DLD1 (cell line): ENCODE measurements around the gene SAMD10.
"Not testable (repeated sequence)": the region's sequence is repeated elsewhere in the genome, so short reads cannot be mapped to it uniquely, and the experiment has no call there.

Experiments used
- in situ Hi-C: cut with HindIII; loops from 2 replicates; pipeline ENCODE4 v1.10.0; 2017; ENCODE audit warnings: low sequenced_read_pairs

The SAMD10 gene

GRCh38 chr20:64003960-64004725 lies 24.7 kb upstream of the SAMD10 start:
- in situ Hi-C loops: no loop called here

GRCh38 chr20:64001607-64002011 lies 22.2 kb upstream of the SAMD10 start:
- in situ Hi-C loops: no loop called here

- in situ Hi-C loops: no loop called here
Measured at GRCh38 chr20:64000906-64001305, 21.5 kb upstream of the SAMD10 start.

GRCh38 chr20:63982937-63983336 lies 3.5 kb upstream of the SAMD10 start:
- in situ Hi-C loops: no loop called here

GRCh38 chr20:63980806-63981728 lies 1.6 kb upstream of the SAMD10 start, which contains the start of gene PRPF6:
PRPF6 (plus strand) TSS chr20:63981132; CDS start chr20:63981246, 114 bp downstream.
- in situ Hi-C loops: no loop called here

- in situ Hi-C loops: no loop called here
Measured at GRCh38 chr20:63980317-63980805, 919 bp upstream of the SAMD10 start.

- in situ Hi-C loops: no loop called here
Measured at GRCh38 chr20:63979229-63979556, 249 bp downstream of the SAMD10 start.

- in situ Hi-C loops: no loop called here
Measured at GRCh38 chr20:63978319-63979228, 868 bp downstream of the SAMD10 start.

- in situ Hi-C loops: no loop called here
Measured at GRCh38 chr20:63977739-63978276, 1.6 kb downstream of the SAMD10 start.

- in situ Hi-C loops: no loop called here
Measured at GRCh38 chr20:63976980-63977738, 2.3 kb downstream of the SAMD10 start.

- in situ Hi-C loops: not testable (repeated sequence)
Measured at GRCh38 chr20:63976511-63976910, 2.9 kb downstream of the SAMD10 start.

- in situ Hi-C loops: no loop called here
Measured at GRCh38 chr20:63974402-63975200, 4.8 kb downstream of the SAMD10 start.

GRCh38 chr20:63973636-63974401 lies 5.6 kb downstream of the SAMD10 start:
- in situ Hi-C loops: no loop called here

- in situ Hi-C loops: no loop called here
Measured at GRCh38 chr20:63973160-63973479, 6.3 kb downstream of the SAMD10 start.

- in situ Hi-C loops: no loop called here
Measured at GRCh38 chr20:63972312-63973159, 6.9 kb downstream of the SAMD10 start.

GRCh38 chr20:63971960-63972311 lies 7.5 kb downstream of the SAMD10 start:
- in situ Hi-C loops: not testable (repeated sequence)

- in situ Hi-C loops: no loop called here
Measured at GRCh38 chr20:63970714-63971431, 8.6 kb downstream of the SAMD10 start.
